Breast epithelium (tissue), 4 donors: ENCODE data around the gene JPH2. TPM values are rescaled to one million over a fixed set of nuclear protein-coding genes. Genes with fewer than 3 reads are reported as not detected.

Experiments used
- DNase-seq, 2 donors: peaks; one replicate each; pipeline ENCODE4 v3.0.0-alpha.2; 2019; ENCODE audit warnings: low spot score in 2 of 2
- H3K27ac ChIP-seq, 2 donors: fragments of 200-600 bp; sonication (generic) in 1 of 2; one replicate each; pipeline ENCODE4 v1.5.1; 2016 to 2019; ENCODE audit warnings: mild to moderate bottlenecking in 1 of 2
- H3K27me3 ChIP-seq, 2 donors: fragments of 200-600 bp; sonication (generic) in 1 of 2; one replicate each; pipeline versions ENCODE4 v1.5.1 to v1.6.0; 2017 to 2019; ENCODE audit warnings: control low read depth in 1 of 2, mild to moderate bottlenecking in 1 of 2
- H3K36me3 ChIP-seq: fragments of 200-600 bp; one replicate; pipeline ENCODE4 v1.5.1; 2019
- H3K4me1 ChIP-seq, 2 donors: fragments of 200-600 bp; sonication (generic); one replicate each; pipeline ENCODE4 v1.5.1; 2016 to 2019; ENCODE audit warnings: control low read depth in 1 of 2
- H3K4me3 ChIP-seq, 3 donors: fragments of 200-600 bp; sonication (generic); 1 replicate in 2 of 3; 2 replicates in 1 of 3; pipeline ENCODE4 v1.5.1; 2016 to 2019; ENCODE audit warnings: mild to moderate bottlenecking in 3 of 3, moderate library complexity in 2 of 3
- H3K9me3 ChIP-seq, 2 donors: fragments of 200-600 bp; sonication (generic) in 1 of 2; one replicate each; pipeline ENCODE4 v1.5.1; 2016 to 2019; ENCODE audit warnings: control low read depth in 1 of 2
- POLR2A ChIP-seq: fragments of 450-650 bp; IDR thresholded peaks from one replicate; pipeline ENCODE4 v1.6.1; 2016; ENCODE audit warnings: antibody characterized with exemption, mild to moderate bottlenecking, moderate library complexity
- POLR2AphosphoS5 ChIP-seq, 3 donors: sonication (generic); formaldehyde crosslinking; IDR thresholded peaks; one replicate each; pipeline ENCODE4 v1.6.1; 2017; ENCODE audit warnings: antibody characterized with exemption in 3 of 3
- intact Hi-C: fragments of 100-400 bp; cut with DNase I; formaldehyde crosslinking; loops from one replicate; pipeline ENCODE4 v1.15.1; 2023; ENCODE audit warnings: low total_unique reads
- total RNA-seq, 3 donors: library from RNA; depleted of rRNA; stranded (reverse); fragments of >200 nt; gene quantifications; one replicate each; pipeline ENCODE4 v1.1.0, GENCODE V29; 2016
- TF ChIP-seq, protein P1 (sequence below), 3 donors: fragments of 450-650 bp; IDR thresholded peaks; one replicate each; pipeline ENCODE4 v1.5.1; 2016 to 2017; ENCODE audit warnings: antibody characterized with exemption in 3 of 3, mild to moderate bottlenecking in 3 of 3, moderate library complexity in 3 of 3

JPH2 gene
- total RNA-seq, 3 donors from 2014 or later, result 9.3 to 16.4 (median 16.2) TPM

GRCh38 chr20:44187772-44188709, 1.1 kb upstream of the JPH2 start:
- Histone ChIP-seq H3K27ac (peak overlapping the region; percentile 85 to 88), H3K9me3 (no peaks in the 10 kb centered on the region), H3K27me3 (peaks cover 0 to 4% of the 10 kb centered on the region in 2 donors), H3K4me1 (peaks cover 3 to 8% of the 10 kb centered on the region in 2 donors), H3K36me3 (no peaks in the 10 kb centered on the region), H3K4me3 (peak overlapping the region; percentile 33 to 73 (median 58))
- intact Hi-C loops, result loop anchor here (5.0 kb wide), 1 partner anchor 66 kb away; no protein-coding TSS in a partner anchor
- TF ChIP-seq POLR2AphosphoS5 (IDR thresholded peaks at IDR 0.05) (no peak), POLR2A (no peak)
- TF ChIP-seq, protein P1, sequence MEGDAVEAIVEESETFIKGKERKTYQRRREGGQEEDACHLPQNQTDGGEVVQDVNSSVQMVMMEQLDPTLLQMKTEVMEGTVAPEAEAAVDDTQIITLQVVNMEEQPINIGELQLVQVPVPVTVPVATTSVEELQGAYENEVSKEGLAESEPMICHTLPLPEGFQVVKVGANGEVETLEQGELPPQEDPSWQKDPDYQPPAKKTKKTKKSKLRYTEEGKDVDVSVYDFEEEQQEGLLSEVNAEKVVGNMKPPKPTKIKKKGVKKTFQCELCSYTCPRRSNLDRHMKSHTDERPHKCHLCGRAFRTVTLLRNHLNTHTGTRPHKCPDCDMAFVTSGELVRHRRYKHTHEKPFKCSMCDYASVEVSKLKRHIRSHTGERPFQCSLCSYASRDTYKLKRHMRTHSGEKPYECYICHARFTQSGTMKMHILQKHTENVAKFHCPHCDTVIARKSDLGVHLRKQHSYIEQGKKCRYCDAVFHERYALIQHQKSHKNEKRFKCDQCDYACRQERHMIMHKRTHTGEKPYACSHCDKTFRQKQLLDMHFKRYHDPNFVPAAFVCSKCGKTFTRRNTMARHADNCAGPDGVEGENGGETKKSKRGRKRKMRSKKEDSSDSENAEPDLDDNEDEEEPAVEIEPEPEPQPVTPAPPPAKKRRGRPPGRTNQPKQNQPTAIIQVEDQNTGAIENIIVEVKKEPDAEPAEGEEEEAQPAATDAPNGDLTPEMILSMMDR (IDR thresholded peaks at IDR 0.05), result no peak
- DNase-seq, result no peak

- H3K9me3 ChIP-seq, result no peaks in the 10 kb centered on the region
- H3K4me1 ChIP-seq, result peaks cover 3 to 8% of the 10 kb centered on the region in 2 donors
- H3K27ac ChIP-seq, result peak overlapping the region; percentile 85 to 88
- intact Hi-C loops, result loop anchor here (5.0 kb wide), 1 partner anchor 64 kb away; no protein-coding TSS in a partner anchor
- H3K27me3 ChIP-seq, result peaks cover 0 to 7% of the 10 kb centered on the region in 2 donors
- peak overlapping the region; percentile 33 to 73 (median 58) for H3K4me3 ChIP-seq
- peak in 1 of 2 donors; percentile 27 for DNase-seq
- no peak for TF ChIP-seq POLR2A
- TF ChIP-seq, protein P1 (IDR thresholded peaks at IDR 0.05), result no peak
- TF ChIP-seq POLR2AphosphoS5 (IDR thresholded peaks at IDR 0.05), result no peak
- no peaks in the 10 kb centered on the region for H3K36me3 ChIP-seq
These were observed 324 bp downstream of the JPH2 start for GRCh38 chr20:44186674-44187053.

DNA sequence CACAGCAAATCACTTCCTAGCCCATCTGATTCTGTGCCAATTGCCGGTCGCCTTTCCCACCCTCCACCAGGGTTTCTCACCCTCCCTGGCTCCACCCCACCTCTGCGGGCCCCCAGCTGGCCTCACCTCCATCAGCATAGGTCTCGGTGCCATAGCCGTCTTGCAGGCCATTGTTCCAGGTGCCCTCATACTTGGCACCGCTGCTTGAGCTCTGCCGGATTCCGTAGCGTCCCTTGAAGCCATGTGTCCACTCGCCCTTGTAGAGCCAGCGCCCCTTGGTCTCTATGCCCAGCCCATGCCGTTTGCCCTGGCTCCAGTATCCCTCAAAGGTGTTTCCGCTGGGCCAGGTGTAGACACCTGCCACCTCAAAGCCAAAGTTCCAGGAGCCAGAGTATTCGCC, 787 bp downstream of the JPH2 start:
- peaks cover 3 to 8% of the 10 kb centered on the region in 2 donors for H3K4me1 ChIP-seq
- TF ChIP-seq POLR2A (no peak), POLR2AphosphoS5 (IDR thresholded peaks at IDR 0.05) (no peak)
- TF ChIP-seq, protein P1 (IDR thresholded peaks at IDR 0.05), result no peak
- DNase-seq, result peak in 1 of 2 donors; percentile 20
- H3K27ac ChIP-seq, result peak overlapping the region; percentile 85 to 88
- H3K27me3 ChIP-seq, result peaks cover 0 to 7% of the 10 kb centered on the region in 2 donors
- peak overlapping the region; percentile 33 to 73 (median 58) for H3K4me3 ChIP-seq
- H3K9me3 ChIP-seq, result no peaks in the 10 kb centered on the region
- intact Hi-C loops, result loop anchor here (5.0 kb wide), 1 partner anchor 64 kb away; no protein-coding TSS in a partner anchor
- H3K36me3 ChIP-seq, result no peaks in the 10 kb centered on the region

DNA sequence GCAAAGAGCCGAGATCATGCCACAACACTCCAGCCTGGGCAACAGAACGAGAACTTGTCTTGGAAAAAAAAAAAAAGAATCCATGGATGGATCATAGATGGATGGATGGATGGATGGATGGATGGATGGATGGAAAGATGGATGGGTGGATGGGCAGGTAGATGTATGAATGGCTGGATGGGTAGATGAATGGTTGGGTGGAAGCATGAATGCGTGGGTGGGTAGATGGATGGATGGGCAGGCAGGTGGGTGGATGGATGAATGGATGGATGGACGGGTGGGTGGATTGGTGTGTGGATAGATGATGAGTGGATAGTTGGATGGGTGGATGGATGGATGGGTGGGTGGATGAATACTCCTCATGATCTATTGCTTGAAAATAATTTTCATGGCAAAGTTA, 1.4 kb downstream of the JPH2 start:
- Histone ChIP-seq H3K4me3 (peak overlapping the region; percentile 33 to 73 (median 58)), H3K9me3 (no peaks in the 10 kb centered on the region), H3K4me1 (peaks cover 3 to 8% of the 10 kb centered on the region in 2 donors), H3K27me3 (peaks cover 0 to 10% of the 10 kb centered on the region in 2 donors), H3K27ac (no peak overlapping the region), H3K36me3 (no peaks in the 10 kb centered on the region)
- peak in 1 of 2 donors; percentile 17 for DNase-seq
- intact Hi-C loops, result loop anchor here (5.0 kb wide), 1 partner anchor 63 kb away; no protein-coding TSS in a partner anchor
- TF ChIP-seq POLR2AphosphoS5 (IDR thresholded peaks at IDR 0.05) (no peak), POLR2A (no peak)
- TF ChIP-seq, protein P1 (IDR thresholded peaks at IDR 0.05), result no peak

GRCh38 chr20:44183282-44183681, 3.7 kb downstream of the JPH2 start:
- H3K27ac ChIP-seq, result no peak overlapping the region
- TF ChIP-seq, protein P1 (IDR thresholded peaks at IDR 0.05), result no peak
- TF ChIP-seq POLR2AphosphoS5 (IDR thresholded peaks at IDR 0.05) (no peak), POLR2A (no peak)
- H3K4me1 ChIP-seq, result peaks cover 0 to 8% of the 10 kb centered on the region in 2 donors
- no peaks in the 10 kb centered on the region for H3K9me3 ChIP-seq
- DNase-seq, result no peak
- peak overlapping the region in 2 of 3 donors; percentile 44 to 58 for H3K4me3 ChIP-seq
- peaks cover 0 to 11% of the 10 kb centered on the region in 2 donors for H3K27me3 ChIP-seq
- intact Hi-C loops, result no loop called here
- H3K36me3 ChIP-seq, result no peaks in the 10 kb centered on the region
